IMR-90 (cell line): ENCODE measurements around the gene PRDX5. TPM values are rescaled to one million over a fixed set of nuclear protein-coding genes. Genes with fewer than 3 reads are reported as not detected.

ENCODE experiments used
- ATAC-seq: fragments of 200-7000 bp; cut with Tn5 transposase; 2 replicates; pipeline ENCODE4 v1.9.1; 2020; ENCODE audit warnings: low read depth, mild to moderate bottlenecking, moderate library complexity
- BruUV-seq: library from RNA; stranded (reverse); fragments of 400-500 nt; replicated peaks from 2 replicates; lab custom pipeline; 2021; lab: Mats Ljungman, UMichigan
- CTCF ChIA-PET: fragments of 300-600 bp; formaldehyde crosslinking; extraction: SDS; loops from one replicate; lab custom pipeline; 2021; ENCODE audit warnings: antibody characterized with exemption; lab: Yijun Ruan, JAX
- POLR2A ChIA-PET: fragments of 300-600 bp; sonication (Branson Sonifier 250); formaldehyde crosslinking; loops from one replicate; lab custom pipeline; 2022; ENCODE audit warnings: antibody characterized with exemption; ENCODE audit not compliant: unreplicated experiment; lab: Charles Lee
- DNase-seq: peaks from one replicate; pipeline ENCODE4 v3.0.0; 2013
- H2AFZ ChIP-seq: replicated peaks from 2 replicates; pipeline ENCODE3; 2013; ENCODE audit warnings: low read length, mild to moderate bottlenecking; ENCODE audit not compliant: poor library complexity
- H2AK5ac ChIP-seq: 2 replicates; pipeline ENCODE4 v1.6.1; 2013; ENCODE audit warnings: low read depth, low read length, inconsistent platforms
- H2AK9ac ChIP-seq: replicated peaks from 2 replicates; pipeline ENCODE3; 2013; ENCODE audit warnings: mild to moderate bottlenecking, low read depth, low read length, moderate library complexity; ENCODE audit not compliant: poor library complexity
- H2BK120ac ChIP-seq: 2 replicates; pipeline ENCODE4 v1.6.1; 2013; ENCODE audit warnings: low read depth, low read length, inconsistent platforms
- H2BK15ac ChIP-seq: 3 replicates; pipeline ENCODE4 v1.6.1; 2013; ENCODE audit warnings: low read depth, low read length, inconsistent platforms
- H2BK20ac ChIP-seq: 2 replicates; pipeline ENCODE4 v1.6.1; 2013; ENCODE audit warnings: low read depth, mild to moderate bottlenecking, inconsistent platforms, low read length, moderate library complexity
- H2BK5ac ChIP-seq: 2 replicates; pipeline ENCODE4 v1.6.1; 2013; ENCODE audit warnings: mild to moderate bottlenecking, low read depth, low read length, inconsistent platforms; ENCODE audit not compliant: poor library complexity, severe bottlenecking
- H3K14ac ChIP-seq: replicated peaks from 2 replicates; pipeline ENCODE4 v1.6.1; 2013; ENCODE audit warnings: low read depth, low read length, inconsistent platforms
- H3K18ac ChIP-seq: 2 replicates; pipeline ENCODE4 v1.6.1; 2013; ENCODE audit warnings: low read depth, low read length, control low read depth
- H3K23ac ChIP-seq: 2 replicates; pipeline ENCODE4 v1.6.1; 2013; ENCODE audit warnings: low read depth, low read length, inconsistent platforms
- H3K27ac ChIP-seq: 2 replicates; pipeline ENCODE4 v1.5.1; 2013; ENCODE audit warnings: mild to moderate bottlenecking, control low read depth, low read length; ENCODE audit not compliant: insufficient read depth
- H3K27me3 ChIP-seq: 2 replicates; pipeline ENCODE4 v1.6.1; 2013; ENCODE audit warnings: low read length; ENCODE audit not compliant: control insufficient read depth, insufficient read depth
- H3K36me3 ChIP-seq: 2 replicates; pipeline ENCODE4 v1.6.1; 2013; ENCODE audit warnings: low read length, mixed read lengths; ENCODE audit not compliant: control insufficient read depth, insufficient read depth
- H3K4ac ChIP-seq: 2 replicates; pipeline ENCODE4 v1.6.1; 2013; ENCODE audit warnings: low read depth, low read length, inconsistent platforms
- H3K4me1 ChIP-seq: 2 replicates; pipeline ENCODE4 v1.6.1; 2013; ENCODE audit warnings: low read length, mixed read lengths; ENCODE audit not compliant: control insufficient read depth, insufficient read depth
- H3K4me2 ChIP-seq: 2 replicates; pipeline ENCODE4 v1.6.1; 2013; ENCODE audit warnings: low read depth, mild to moderate bottlenecking, control low read depth, low read length, moderate library complexity
- H3K4me3 ChIP-seq: 2 replicates; pipeline ENCODE4 v1.5.1; 2013; ENCODE audit warnings: low read depth, mild to moderate bottlenecking, control low read depth, low read length, moderate library complexity; ENCODE audit not compliant: insufficient read depth
- H3K56ac ChIP-seq: 2 replicates; pipeline ENCODE4 v1.6.1; 2013; ENCODE audit warnings: low read length, inconsistent platforms; ENCODE audit not compliant: insufficient read depth; ENCODE audit errors: extremely low read depth
- H3K79me1 ChIP-seq, 2 experiments: 2 replicates each; pipeline ENCODE4 v1.6.1; 2013; ENCODE audit warnings: low read length in 2 of 2, inconsistent platforms in 1 of 2, low read depth in 1 of 2
- H3K9ac ChIP-seq: 2 replicates; pipeline ENCODE4 v1.6.1; 2013; ENCODE audit warnings: low read depth, low read length, control low read depth
- H3K9me1 ChIP-seq: 2 replicates; pipeline ENCODE4 v1.6.1; 2013; ENCODE audit warnings: low read length, inconsistent platforms; ENCODE audit not compliant: insufficient read depth
- H3K9me3 ChIP-seq: 2 replicates; pipeline ENCODE4 v1.6.1; 2013; ENCODE audit warnings: low read length; ENCODE audit not compliant: control insufficient read depth, insufficient read depth
- H4K20me1 ChIP-seq: 2 replicates; pipeline ENCODE4 v1.6.1; 2013; ENCODE audit warnings: low read length, inconsistent platforms; ENCODE audit not compliant: insufficient read depth
- H4K5ac ChIP-seq: 2 replicates; pipeline ENCODE4 v1.6.1; 2013; ENCODE audit warnings: mild to moderate bottlenecking, low read depth, low read length, control low read depth
- H4K8ac ChIP-seq, 2 experiments: 2 replicates each; pipeline ENCODE4 v1.6.1; 2013; ENCODE audit warnings: low read depth in 2 of 2, low read length in 2 of 2, control low read depth in 1 of 2, inconsistent platforms in 1 of 2
- H4K91ac ChIP-seq: 2 replicates; pipeline ENCODE4 v1.6.1; 2013; ENCODE audit warnings: low read depth, low read length, inconsistent platforms; ENCODE audit not compliant: insufficient read depth
- BHLHE40 ChIP-seq: fragments of 150-350 bp; IDR thresholded peaks from 2 replicates; pipeline ENCODE4 v1.6.1; 2016; ENCODE audit warnings: mild to moderate bottlenecking, low read depth, low read length
- CHD1 ChIP-seq: IDR thresholded peaks from 2 replicates; pipeline ENCODE4 v1.6.1; 2012; ENCODE audit warnings: low read depth, low read length, improper control_type of control experiment
- CTCF ChIP-seq: conservative IDR thresholded peaks from 2 replicates; pipeline ENCODE4 v1.5.1; 2012; ENCODE audit warnings: mild to moderate bottlenecking, low read depth, low read length, improper control_type of control experiment
- FOS ChIP-seq: fragments of 150-350 bp; IDR thresholded peaks from 2 replicates; pipeline ENCODE4 v1.6.1; 2016; ENCODE audit warnings: low read depth, low read length
- MAFK ChIP-seq: IDR thresholded peaks from 2 replicates; pipeline ENCODE4 v1.6.1; 2012; ENCODE audit warnings: low read depth, low read length, improper control_type of control experiment
- MXI1 ChIP-seq: IDR thresholded peaks from 2 replicates; pipeline ENCODE4 v1.6.1; 2012; ENCODE audit warnings: low read depth, mild to moderate bottlenecking, low read length, moderate library complexity, borderline replicate concordance
- RAD21 ChIP-seq: IDR thresholded peaks from 2 replicates; pipeline ENCODE4 v1.6.1; 2012; ENCODE audit warnings: low read length, improper control_type of control experiment
- RCOR1 ChIP-seq: IDR thresholded peaks from 2 replicates; pipeline ENCODE4 v1.6.1; 2012; ENCODE audit warnings: mild to moderate bottlenecking, low read length, improper control_type of control experiment; ENCODE audit not compliant: insufficient replicate concordance
- RFX5 ChIP-seq: IDR thresholded peaks from 2 replicates; pipeline ENCODE4 v1.8.0; 2012; ENCODE audit warnings: low read depth, mild to moderate bottlenecking, low read length, moderate library complexity
- SMC3 ChIP-seq: fragments of 150-350 bp; IDR thresholded peaks from 2 replicates; pipeline ENCODE4 v1.6.1; 2016; ENCODE audit warnings: low read depth, mild to moderate bottlenecking, antibody characterized with exemption, low read length, moderate library complexity
- WGBS, 2 experiments: methylation state at CpG; one replicate each; pipeline versions ENCODE4 v1.1.5 to v1.1.7; 2013; ENCODE audit warnings: missing lambda C conversion rate in 2 of 2; ENCODE audit not compliant: insufficient read length in 1 of 2; ENCODE audit errors: extremely low coverage in 2 of 2; 5-methylcytosine and 5-hydroxymethylcytosine counted together
- dilution Hi-C: fragments of 300-500 bp; cut with HindIII; formaldehyde crosslinking; loops from one replicate; pipeline ENCODE4 v1.14.3; 2018; ENCODE audit warnings: low sequenced_read_pairs; ENCODE audit not compliant: unreplicated experiment
- in situ Hi-C: fragments of 300-500 bp; cut with MboI; formaldehyde crosslinking; loops from 3 replicates; pipeline ENCODE4 v1.14.3; 2019; ENCODE audit warnings: low sequenced_read_pairs, inconsistent platforms, mixed read lengths
- intact Hi-C: fragments of 100-400 bp; cut with micrococcal nuclease; formaldehyde crosslinking; loops from 2 replicates; pipeline ENCODE4 v1.10.0; 2022
- microRNA-seq, 2 experiments: library from miRNA; stranded (forward) in 1 of 2; unstranded in 1 of 2; fragments of 10-50 nt in 1 of 2; fragments of <30 nt in 1 of 2; gene quantifications in 1 of 2; microRNA quantifications in 1 of 2; one replicate each; pipeline versions ENCODE3 to v1.1.0; 2013 to 2020; ENCODE audit not compliant: insufficient read depth in 1 of 2, insufficient read length in 1 of 2, unreplicated experiment in 1 of 2
- polyA plus RNA-seq, 3 experiments: library from polyadenylated mRNA; depleted of rRNA; stranded (reverse); fragments of >200 nt; gene quantifications; 2 replicates each; pipeline ENCODE4 v1.2.3, GENCODE V29; 2012; ENCODE audit warnings: low replicate concordance in 1 of 3
- small RNA-seq, 5 experiments: library from RNA; depleted of rRNA; stranded (forward); fragments of <200 nt; gene quantifications; one replicate each; pipeline ENCODE3, GENCODE V24; 2012
- total RNA-seq: library from RNA; depleted of rRNA; stranded (reverse); fragments of >200 nt; gene quantifications from 2 replicates; pipeline ENCODE4 v1.2.3, GENCODE V29; 2012; rRNA removed

Gene PRDX5
- total and polyA plus RNA-seq, 2 of the 4 experiments (the other 2 are of a cell fraction), result 120 to 292 TPM

- 0 out of 4 replicates have a peak, but pooled peaks cover 2 to 4% of the 10 kb centered on the region in 2 experiments for H3K79me1 ChIP-seq
- no peak overlapping the region for H3K4me2 ChIP-seq
- 95% methylated on average over 4 of the region's 22 CpGs; no CpG with 5 or more reads in 1 of the 2 experiments for WGBS, 2 experiments
- H2AK5ac ChIP-seq, result no peak overlapping the region
- H3K4me3 ChIP-seq, result no peak overlapping the region
- ChIA-PET POLR2A (no interaction called here), CTCF (no interaction called here)
- no peak overlapping the region for H3K56ac ChIP-seq
- dilution Hi-C loops, result no loop called here
- no peak overlapping the region for H3K27ac ChIP-seq
- H2AFZ ChIP-seq, result no peak overlapping the region
- no peak overlapping the region for H4K8ac ChIP-seq
- TF ChIP-seq MAFK, result no peak
- no peak for TF ChIP-seq FOS
- TF ChIP-seq CTCF, result no peak
- no peak for TF ChIP-seq RFX5
- TF ChIP-seq RCOR1, result no peak
- no peak for TF ChIP-seq BHLHE40
- no peak for TF ChIP-seq RAD21
- TF ChIP-seq SMC3, result no peak
- no peak for TF ChIP-seq MXI1
- no peak for TF ChIP-seq CHD1
- no peaks in the 10 kb centered on the region; the same call in 1 of the 2 replicates for H3K9me3 ChIP-seq
- no peak overlapping the region for H3K18ac ChIP-seq
- peaks cover 2% of the 10 kb centered on the region; the same call in 1 of the 2 replicates for H3K27me3 ChIP-seq
- no peak overlapping the region for H3K4ac ChIP-seq
- no peak overlapping the region for H4K91ac ChIP-seq
- H4K5ac ChIP-seq, result no peak overlapping the region
- H2BK5ac ChIP-seq, result no peak overlapping the region
- in situ Hi-C loops, result no loop called here
- H3K14ac ChIP-seq, result no peak overlapping the region
- intact Hi-C loops, result no loop called here
- H3K9me1 ChIP-seq, result peaks cover 4% of the 10 kb centered on the region; the same call in 1 of the 2 replicates
- no peak overlapping the region for H2BK120ac ChIP-seq
- no peak overlapping the region for H2AK9ac ChIP-seq
- no peak overlapping the region for H3K23ac ChIP-seq
- no peak overlapping the region for H2BK15ac ChIP-seq
- no peaks in the 10 kb centered on the region for H3K4me1 ChIP-seq
- H2BK20ac ChIP-seq, result no peak overlapping the region
- peaks cover 31% of the 10 kb centered on the region for H3K36me3 ChIP-seq
- no peak for ATAC-seq
- no peak for DNase-seq
- H3K9ac ChIP-seq, result no peak overlapping the region
- H4K20me1 ChIP-seq, result no peaks in the 10 kb centered on the region
- BruUV-seq, result no TSS peak
Observed at GRCh38 chr11:64371201-64371600, 53.3 kb downstream of the PRDX5 start.

Small RNAs within 50 kb of the gene (microRNA-seq; reads per million reads assigned to microRNA genes)
- 0 to 6.9 reads per million in 2 experiments for gene MIR1237 (ENCODE audit: insufficient read depth in 1 of 2, insufficient read length in 1 of 2, unreplicated experiment in 1 of 2)
- gene MIR7155 (ENCODE audit: insufficient read depth in 1 of 2, insufficient read length in 1 of 2, unreplicated experiment in 1 of 2), result 0 reads per million in 2 experiments
- not detected for gene RF00019 (ENCODE audit: insufficient read depth, insufficient read length)

Small RNAs within 50 kb of the gene (small RNA-seq; reads per million reads assigned to genes)
- 0 to 2.4 (median 1.1) reads per million in 5 experiments for gene MIR1237
- 0 to 1.5 (median 0) reads per million in 5 experiments for gene MIR7155
- gene RF00019, result 0 reads per million in 5 experiments

Other genes starting within 250 kb of the PRDX5 start
- 2.5 and 4.2 TPM in 2 replicates for gene MACROD1, start 152.0 kb upstream of the PRDX5 start, total RNA-seq
- gene MACROD1, start 152.0 kb upstream of the PRDX5 start, polyA plus RNA-seq (2012; rRNA removed), result 9.3 and 10.9 TPM in 2 replicates
- gene STIP1, start 131.9 kb upstream of the PRDX5 start, total RNA-seq, result 363 and 489 TPM in 2 replicates
- gene STIP1, start 131.9 kb upstream of the PRDX5 start, polyA plus RNA-seq (2012; rRNA removed), result 189 and 201 TPM in 2 replicates
- gene FERMT3, start 111.4 kb upstream of the PRDX5 start, total RNA-seq, result 0.36 and 0.56 TPM in 2 replicates
- gene FERMT3, start 111.4 kb upstream of the PRDX5 start, polyA plus RNA-seq (2012; rRNA removed), result 2.3 and 2.5 TPM in 2 replicates
- 43.0 and 81.9 TPM in 2 replicates for gene TRPT1, start 91.9 kb upstream of the PRDX5 start, total RNA-seq
- 63.2 and 64.2 TPM in 2 replicates for gene TRPT1, start 91.9 kb upstream of the PRDX5 start, polyA plus RNA-seq (2012; rRNA removed)
- gene NUDT22, start 91.8 kb upstream of the PRDX5 start, total RNA-seq, result 21.3 and 24.4 TPM in 2 replicates
- gene NUDT22, start 91.8 kb upstream of the PRDX5 start, polyA plus RNA-seq (2012; rRNA removed), result 44.6 and 55.3 TPM in 2 replicates
- gene DNAJC4, start 87.6 kb upstream of the PRDX5 start, total RNA-seq, result 2.2 and 3.9 TPM in 2 replicates
- 22.8 and 30.3 TPM in 2 replicates for gene DNAJC4, start 87.6 kb upstream of the PRDX5 start, polyA plus RNA-seq (2012; rRNA removed)
- gene VEGFB, start 83.5 kb upstream of the PRDX5 start, total RNA-seq, result 3.0 and 3.9 TPM in 2 replicates
- gene VEGFB, start 83.5 kb upstream of the PRDX5 start, polyA plus RNA-seq (2012; rRNA removed), result 23.9 and 25.1 TPM in 2 replicates
- 36.2 and 62.5 TPM in 2 replicates for gene FKBP2, start 77.0 kb upstream of the PRDX5 start, total RNA-seq
- 68.6 and 76.4 TPM in 2 replicates for gene FKBP2, start 77.0 kb upstream of the PRDX5 start, polyA plus RNA-seq (2012; rRNA removed)
- 176 and 206 TPM in 2 replicates for gene PPP1R14B, start 71.2 kb upstream of the PRDX5 start, total RNA-seq
- gene PPP1R14B, start 71.2 kb upstream of the PRDX5 start, polyA plus RNA-seq (2012; rRNA removed), result 257 and 355 TPM in 2 replicates
- gene PLCB3, start 66.6 kb upstream of the PRDX5 start, total RNA-seq, result 24.9 and 26.9 TPM in 2 replicates
- 23.9 and 25.9 TPM in 2 replicates for gene PLCB3, start 66.6 kb upstream of the PRDX5 start, polyA plus RNA-seq (2012; rRNA removed)
- 27.5 and 30.3 TPM in 2 replicates for gene BAD, start 33.5 kb upstream of the PRDX5 start, total RNA-seq
- 68.0 and 88.6 TPM in 2 replicates for gene BAD, start 33.5 kb upstream of the PRDX5 start, polyA plus RNA-seq (2012; rRNA removed)
- gene GPR137, start 32.3 kb upstream of the PRDX5 start, total RNA-seq, result 2.8 and 3.6 TPM in 2 replicates
- 26.0 and 31.8 TPM in 2 replicates for gene GPR137, start 32.3 kb upstream of the PRDX5 start, polyA plus RNA-seq (2012; rRNA removed)
- gene KCNK4, start 26.8 kb upstream of the PRDX5 start, total RNA-seq, result not detected in 2 replicates
- not detected in 2 replicates for gene KCNK4, start 26.8 kb upstream of the PRDX5 start, polyA plus RNA-seq (2012; rRNA removed)
- gene CATSPERZ, start 17.8 kb upstream of the PRDX5 start, total RNA-seq, result not detected in 2 replicates
- not detected in 2 replicates for gene CATSPERZ, start 17.8 kb upstream of the PRDX5 start, polyA plus RNA-seq (2012; rRNA removed)
- gene ESRRA, start 12.6 kb upstream of the PRDX5 start, total RNA-seq, result 10.2 and 10.3 TPM in 2 replicates
- gene ESRRA, start 12.6 kb upstream of the PRDX5 start, polyA plus RNA-seq (2012; rRNA removed), result 15.0 and 15.8 TPM in 2 replicates
- 202 and 206 TPM in 2 replicates for gene TRMT112, start 562 bp upstream of the PRDX5 start, total RNA-seq
- gene TRMT112, start 562 bp upstream of the PRDX5 start, polyA plus RNA-seq (2012; rRNA removed), result 173 and 206 TPM in 2 replicates
- gene CCDC88B, start 22.1 kb downstream of the PRDX5 start, total RNA-seq, result 1.3 and 1.7 TPM in 2 replicates
- 2.5 and 3.1 TPM in 2 replicates for gene CCDC88B, start 22.1 kb downstream of the PRDX5 start, polyA plus RNA-seq (2012; rRNA removed)
- gene RPS6KA4, start 41.0 kb downstream of the PRDX5 start, total RNA-seq, result 43.3 and 52.9 TPM in 2 replicates
- 38.8 and 46.7 TPM in 2 replicates for gene RPS6KA4, start 41.0 kb downstream of the PRDX5 start, polyA plus RNA-seq (2012; rRNA removed)
- not detected in 2 replicates for gene SLC22A11, start 237.8 kb downstream of the PRDX5 start, total RNA-seq
- not detected in 2 replicates for gene SLC22A11, start 237.8 kb downstream of the PRDX5 start, polyA plus RNA-seq (2012; rRNA removed)